KMS-11 (cell line): Measurements from ENCODE around the gene GPR141.

Experiments used
- H2AFZ ChIP-seq: fragments of 200-600 bp; sonication (generic); 2 replicates; pipeline ENCODE4 v1.6.1; 2016; ENCODE audit warnings: antibody characterized with exemption, mixed run types, low read depth
- H3K27ac ChIP-seq: fragments of 200-600 bp; sonication (generic); 2 replicates; pipeline ENCODE4 v1.6.1; 2016; ENCODE audit warnings: mild to moderate bottlenecking, mixed run types
- H3K27me3 ChIP-seq: fragments of 200-600 bp; sonication (generic); 2 replicates; pipeline ENCODE4 v1.6.1; 2017; ENCODE audit warnings: mild to moderate bottlenecking, low read depth, mixed run types, moderate library complexity; ENCODE audit not compliant: insufficient read depth
- H3K36me3 ChIP-seq: fragments of 200-600 bp; sonication (generic); 2 replicates; pipeline ENCODE4 v1.6.1; 2017; ENCODE audit warnings: mild to moderate bottlenecking, mixed run types; ENCODE audit not compliant: insufficient read depth
- H3K4me1 ChIP-seq: fragments of 200-600 bp; sonication (generic); 2 replicates; pipeline ENCODE4 v1.6.1; 2016; ENCODE audit warnings: mild to moderate bottlenecking, low read depth, mixed run types; ENCODE audit not compliant: poor library complexity, severe bottlenecking
- H3K4me2 ChIP-seq: fragments of 200-600 bp; sonication (generic); 2 replicates; pipeline ENCODE4 v1.7.0; 2016; ENCODE audit warnings: mild to moderate bottlenecking, mixed run types
- H3K4me3 ChIP-seq: fragments of 200-600 bp; sonication (generic); IDR thresholded peaks from 2 replicates; pipeline ENCODE4 v1.6.1; 2017; ENCODE audit warnings: low read depth, low read length, mixed read lengths; ENCODE audit not compliant: insufficient read depth
- H3K79me2 ChIP-seq: fragments of 200-600 bp; sonication (generic); 2 replicates; pipeline ENCODE4 v1.6.1; 2016; ENCODE audit warnings: low read depth, mixed run types; ENCODE audit not compliant: insufficient read depth
- H3K9ac ChIP-seq: fragments of 200-600 bp; sonication (generic); 2 replicates; pipeline ENCODE4 v1.6.1; 2016; ENCODE audit warnings: mild to moderate bottlenecking, mixed run types
- H4K20me1 ChIP-seq: fragments of 200-600 bp; sonication (generic); 2 replicates; pipeline ENCODE4 v1.6.1; 2016; ENCODE audit warnings: mild to moderate bottlenecking, mixed run types; ENCODE audit not compliant: insufficient read depth
- CTCF ChIP-seq: fragments of 200-600 bp; sonication (generic); conservative IDR thresholded peaks from 2 replicates; pipeline ENCODE4 v1.6.1; 2017; ENCODE audit warnings: low read depth, mild to moderate bottlenecking, antibody characterized with exemption, low read length, moderate library complexity, mixed read lengths

The GPR141 gene

GRCh38 chr7:37728747-37729146, 45.2 kb downstream of the GPR141 start:
- Histone ChIP-seq H3K4me3 (no peak overlapping the region), H4K20me1 (no peaks in the 10 kb centered on the region), H3K4me2 (no peak overlapping the region), H3K4me1 (no peaks in the 10 kb centered on the region), H3K27ac (no peak overlapping the region), H3K27me3 (no peaks in the 10 kb centered on the region), H2AFZ (no peak overlapping the region), H3K9ac (no peak overlapping the region), H3K36me3 (no peaks in the 10 kb centered on the region), H3K79me2 (no peaks in the 10 kb centered on the region)
- no peak for TF ChIP-seq CTCF

- H3K4me2 ChIP-seq, result no peak overlapping the region
- no peak overlapping the region for H3K9ac ChIP-seq
- no peaks in the 10 kb centered on the region for H3K79me2 ChIP-seq
- H2AFZ ChIP-seq, result no peak overlapping the region
- no peak for TF ChIP-seq CTCF
- no peaks in the 10 kb centered on the region for H3K27me3 ChIP-seq
- no peak overlapping the region for H3K4me3 ChIP-seq
- H3K27ac ChIP-seq, result no peak overlapping the region
- no peaks in the 10 kb centered on the region for H3K36me3 ChIP-seq
- no peaks in the 10 kb centered on the region for H3K4me1 ChIP-seq
- no peaks in the 10 kb centered on the region for H4K20me1 ChIP-seq
Observed at GRCh38 chr7:37729181-37729580, 45.6 kb downstream of the GPR141 start.

DNA sequence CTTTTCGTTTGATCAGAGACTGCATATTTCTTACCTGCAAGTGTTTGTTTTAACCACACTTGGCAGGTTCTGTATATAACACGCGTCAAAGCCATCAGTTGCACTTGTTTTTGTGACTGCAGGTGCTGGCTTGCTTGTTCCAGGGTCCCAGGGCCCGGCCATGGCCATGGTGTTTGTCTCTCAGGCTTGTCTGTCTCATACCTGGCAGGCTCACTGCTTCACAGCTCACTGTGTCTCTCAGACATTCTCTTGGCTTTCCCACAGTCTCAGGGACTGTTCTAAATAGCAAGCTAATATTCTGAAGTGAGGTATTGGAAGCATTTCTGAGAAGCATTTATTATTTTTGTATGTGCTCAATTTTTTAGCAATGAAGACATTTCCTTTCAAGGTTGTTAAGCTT, 46.9 kb downstream of the GPR141 start:
- no peak overlapping the region for H3K4me3 ChIP-seq
- H3K4me2 ChIP-seq, result no peak overlapping the region
- H3K36me3 ChIP-seq, result no peaks in the 10 kb centered on the region
- H3K27ac ChIP-seq, result no peak overlapping the region
- H4K20me1 ChIP-seq, result no peaks in the 10 kb centered on the region
- no peak overlapping the region for H2AFZ ChIP-seq
- H3K4me1 ChIP-seq, result no peaks in the 10 kb centered on the region
- H3K79me2 ChIP-seq, result no peaks in the 10 kb centered on the region
- H3K27me3 ChIP-seq, result no peaks in the 10 kb centered on the region
- H3K9ac ChIP-seq, result no peak overlapping the region
- TF ChIP-seq CTCF, result no peak

- peak; percentile 73 for TF ChIP-seq CTCF
- Histone ChIP-seq H3K27ac (no peak overlapping the region), H3K27me3 (no peaks in the 10 kb centered on the region), H3K36me3 (no peaks in the 10 kb centered on the region), H4K20me1 (no peaks in the 10 kb centered on the region), H3K9ac (no peak overlapping the region), H3K4me2 (no peak overlapping the region), H3K4me1 (no peaks in the 10 kb centered on the region), H3K79me2 (no peaks in the 10 kb centered on the region), H3K4me3 (no peak overlapping the region), H2AFZ (no peak overlapping the region)
Observed at GRCh38 chr7:37732253-37732652, 48.7 kb downstream of the GPR141 start.

DNA sequence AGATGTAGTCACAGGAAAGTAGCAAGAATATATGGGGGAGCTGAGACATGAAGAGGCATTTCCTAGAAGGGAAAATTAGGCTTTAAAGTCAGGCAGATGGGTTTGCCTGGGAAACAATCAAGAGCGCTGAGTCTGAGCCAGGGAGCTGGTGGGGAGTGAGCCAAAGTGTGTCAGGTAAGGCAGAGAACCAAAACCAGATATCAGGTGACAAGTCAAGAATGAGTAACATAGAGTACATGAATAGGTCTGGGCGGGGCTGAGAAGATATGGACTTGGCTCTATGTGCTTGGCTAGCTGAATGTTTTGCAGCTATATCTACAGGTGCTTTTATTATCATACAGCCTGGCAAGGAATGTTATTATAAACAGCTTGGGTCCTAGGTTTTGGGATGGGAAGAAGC, 49.3 kb downstream of the GPR141 start:
- TF ChIP-seq CTCF, result no peak
- no peak overlapping the region for H2AFZ ChIP-seq
- no peak overlapping the region for H3K4me3 ChIP-seq
- no peak overlapping the region for H3K4me2 ChIP-seq
- no peaks in the 10 kb centered on the region for H3K79me2 ChIP-seq
- H3K27me3 ChIP-seq, result no peaks in the 10 kb centered on the region
- H3K4me1 ChIP-seq, result no peaks in the 10 kb centered on the region
- no peaks in the 10 kb centered on the region for H3K36me3 ChIP-seq
- no peak overlapping the region for H3K9ac ChIP-seq
- H4K20me1 ChIP-seq, result no peaks in the 10 kb centered on the region
- no peak overlapping the region for H3K27ac ChIP-seq
